GM12892 (cell line): ENCODE data around the gene MED13L.

Source experiments
- POLR2A ChIP-seq: IDR thresholded peaks from 2 replicates; pipeline ENCODE4 v1.6.1; 2011; ENCODE audit warnings: low read depth, low read length, control low read depth
- POLR2AphosphoS5 ChIP-seq: IDR thresholded peaks from 2 replicates; pipeline ENCODE4 v1.6.1; 2011; ENCODE audit warnings: low read depth, low read length, control low read depth

- TF ChIP-seq POLR2AphosphoS5 = no peak
- no peak for TF ChIP-seq POLR2A
Observed at GRCh38 chr12:116113398-116114130, 163.9 kb downstream of the MED13L start.
